Ovary (tissue), 9 donors: ENCODE data around the gene LCE1A. TPM values are rescaled to one million over a fixed set of nuclear protein-coding genes. Genes with fewer than 3 reads are reported as not detected.

Experiments used
- DNase-seq, 5 donors: peaks; one replicate each; pipeline ENCODE4 v3.0.0-alpha.2; 2019 to 2020
- H3K27ac ChIP-seq, 2 donors: fragments of 200-600 bp; one replicate each; pipeline versions ENCODE4 v1.5.1 to v1.8.0; 2019 to 2022
- H3K27me3 ChIP-seq: fragments of 200-600 bp; one replicate; pipeline ENCODE4 v1.8.0; 2022
- H3K36me3 ChIP-seq: fragments of 200-600 bp; sonication (generic); one replicate; pipeline ENCODE4 v1.5.1; 2019
- H3K4me1 ChIP-seq: one replicate; pipeline ENCODE4 v1.8.1; 2013; ENCODE audit warnings: mild to moderate bottlenecking, moderate library complexity; ENCODE audit not compliant: insufficient read depth
- H3K4me3 ChIP-seq: fragments of 200-600 bp; sonication (generic); one replicate; pipeline ENCODE4 v1.5.1; 2017
- H3K9me3 ChIP-seq, 2 donors: fragments of 200-600 bp in 1 of 2; sonication (generic) in 1 of 2; one replicate each; pipeline versions ENCODE4 v1.5.1 to v1.8.1; 2013 to 2019; ENCODE audit warnings: mild to moderate bottlenecking in 1 of 2, moderate library complexity in 1 of 2
- CTCF ChIP-seq, 3 donors: fragments of 450-650 bp in 2 of 3; fragments of 200-600 bp in 1 of 3; IDR thresholded peaks; one replicate each; pipeline versions ENCODE4 v1.5.1 to v1.8.0; 2016 to 2022; ENCODE audit warnings: antibody characterized with exemption in 3 of 3, mild to moderate bottlenecking in 1 of 3
- EP300 ChIP-seq: sonication (generic); formaldehyde crosslinking; IDR thresholded peaks from one replicate; pipeline ENCODE4 v1.6.1; 2017; ENCODE audit warnings: antibody characterized with exemption
- POLR2A ChIP-seq: fragments of 450-650 bp; IDR thresholded peaks from one replicate; pipeline ENCODE4 v1.6.1; 2017; ENCODE audit warnings: antibody characterized with exemption, mild to moderate bottlenecking, moderate library complexity
- WGBS, 3 donors: extraction: QIAGEN DNeasy Blood & Tissue Kit in 1 of 3; methylation state at CpG; one replicate each; pipeline versions ENCODE4 v1.1.5 to v1.1.7; 2013 to 2017; 5-methylcytosine and 5-hydroxymethylcytosine counted together
- intact Hi-C, 4 donors: fragments of 100-400 bp; cut with DNase I; formaldehyde crosslinking; loops; one replicate each; pipeline versions ENCODE4 v1.11.0 to v1.15.1; 2022 to 2023
- polyA plus RNA-seq, 2 donors: library from polyadenylated mRNA; stranded (reverse); fragments of 200-250 nt in 1 of 2; fragments of 350-450 nt in 1 of 2; fragmentation: Illumina TruSeq in 1 of 2; extraction: RNeasy Lipid Tissue Mini Kit (QIAGEN cat#74804) in 1 of 2; gene quantifications; one replicate each; pipeline ENCODE4 v1.2.3, GENCODE V29; 2013 to 2014
- total RNA-seq, 7 donors: library from RNA; depleted of rRNA in 2 of 7; stranded (reverse); fragments of >200 nt in 2 of 7; fragmentation: NEBNext Ultra II Directional in 3 of 7; extraction: Animal tissue kit (Norgen Biotek cat#: 25700) in 3 of 7; gene quantifications; one replicate each; pipeline versions ENCODE4 v1.1.0 to v1.2.4, GENCODE V29; 2016 to 2023
- donor health status: DM: no; HTN: no; CAD: no; lungs with moderate emphysema.
- donor health status: DM: no; HTN: no; CAD: no.
- donor health status: Bipolar disorder and iron deficiency.
- donor health status: DM: yes; HTN: yes; CAD: no.
- donor health status: DM: no; HTN: no; CAD: no.
- donor health status: DM: yes; HTN: yes; CAD: no.

Gene LCE1A
- total and polyA plus RNA-seq, 9 donors: not detected

GRCh38 chr1:152811671-152812070 lies 15.6 kb upstream of the LCE1A start, which contains the start of gene LCE1B:
Gene LCE1B, plus strand, starts transcription at chr1:152811971. Its CDS starts 476 bp downstream, at chr1:152812447.
- intact Hi-C loops: no loop called here
- WGBS, 3 donors: 91 to 94% (median 92%) methylated on average over 2 of the region's 2 CpGs
- no peaks in the 10 kb centered on the region for H3K4me1 ChIP-seq
- H3K36me3 ChIP-seq: no peaks in the 10 kb centered on the region
- no peak within 1 kb of the TSS for H3K4me3 ChIP-seq
- TF ChIP-seq POLR2A (no peak), CTCF (IDR thresholded peaks at IDR 0.05) (no peak), EP300 (no peak)
- no peaks in the 10 kb centered on the region for H3K9me3 ChIP-seq
- no peak for DNase-seq
- no peaks in the 10 kb centered on the region for H3K27me3 ChIP-seq
- H3K27ac ChIP-seq: no peak within 1 kb of the TSS

GRCh38 chr1:152817309-152817708 lies 10.0 kb upstream of the LCE1A start:
- H3K4me1 ChIP-seq: no peaks in the 10 kb centered on the region
- H3K27me3 ChIP-seq: no peaks in the 10 kb centered on the region
- no peak for TF ChIP-seq CTCF (IDR thresholded peaks at IDR 0.05)
- no peak overlapping the region for H3K4me3 ChIP-seq
- H3K27ac ChIP-seq: no peak overlapping the region
- no peak for DNase-seq
- intact Hi-C loops: no loop called here
- no peaks in the 10 kb centered on the region for H3K9me3 ChIP-seq
- 90 to 93% (median 91%) methylated on average over 6 of the region's 6 CpGs for WGBS, 3 donors
- H3K36me3 ChIP-seq: no peaks in the 10 kb centered on the region

- intact Hi-C loops: no loop called here
- no peaks in the 10 kb centered on the region for H3K4me1 ChIP-seq
- no peaks in the 10 kb centered on the region for H3K27me3 ChIP-seq
- 48 to 49% (median 49%) methylated on average over 5 of the region's 5 CpGs for WGBS, 3 donors
- DNase-seq: no peak
- H3K27ac ChIP-seq: no peak overlapping the region
- TF ChIP-seq POLR2A (no peak), EP300 (no peak), CTCF (IDR thresholded peaks at IDR 0.05) (no peak)
- no peaks in the 10 kb centered on the region for H3K9me3 ChIP-seq
- no peaks in the 10 kb centered on the region for H3K36me3 ChIP-seq
- no peak overlapping the region for H3K4me3 ChIP-seq
Measured at GRCh38 chr1:152823294-152823693, 4.0 kb upstream of the LCE1A start.

- no peaks in the 10 kb centered on the region for H3K9me3 ChIP-seq
- TF ChIP-seq CTCF (IDR thresholded peaks at IDR 0.05) (no peak), POLR2A (no peak), EP300 (no peak)
- intact Hi-C loops: no loop called here
- no peak for DNase-seq
- H3K27me3 ChIP-seq: no peaks in the 10 kb centered on the region
- no peaks in the 10 kb centered on the region for H3K4me1 ChIP-seq
- no peaks in the 10 kb centered on the region for H3K36me3 ChIP-seq
- no peak overlapping the region for H3K27ac ChIP-seq
- H3K4me3 ChIP-seq: no peak overlapping the region
Measured at GRCh38 chr1:152824964-152825363, 2.3 kb upstream of the LCE1A start.

- H3K4me3 ChIP-seq: no peak overlapping the region
- TF ChIP-seq POLR2A (no peak), EP300 (no peak), CTCF (IDR thresholded peaks at IDR 0.05) (no peak)
- no peaks in the 10 kb centered on the region for H3K36me3 ChIP-seq
- no peaks in the 10 kb centered on the region for H3K9me3 ChIP-seq
- H3K4me1 ChIP-seq: no peaks in the 10 kb centered on the region
- no peak for DNase-seq
- H3K27ac ChIP-seq: no peak overlapping the region
- intact Hi-C loops: no loop called here
- 29 to 46% (median 38%) methylated on average over 2 of the region's 2 CpGs for WGBS, 3 donors
- no peaks in the 10 kb centered on the region for H3K27me3 ChIP-seq
Measured at GRCh38 chr1:152836870-152837269, 9.6 kb downstream of the LCE1A start.
